HL-60/S4 (cell line): ENCODE data around the gene CCDC195.

Experiments used
- in situ Hi-C: fragments of 300-500 bp; cut with MboI; formaldehyde crosslinking; loops from 2 replicates; pipeline ENCODE4 v1.14.3; 2022; ENCODE audit warnings: low sequenced_read_pairs

CCDC195 gene

GRCh38 chr2:224716201-224716600 is at the start of gene CCDC195:
TSS of gene CCDC195 (minus strand) at chr2:224716365. CDS start at chr2:224716365, 0 bp downstream.
- in situ Hi-C loops = no loop called here

GRCh38 chr2:224764565-224765236 is 48.5 kb upstream of the CCDC195 start:
- in situ Hi-C loops = no loop called here

DNA sequence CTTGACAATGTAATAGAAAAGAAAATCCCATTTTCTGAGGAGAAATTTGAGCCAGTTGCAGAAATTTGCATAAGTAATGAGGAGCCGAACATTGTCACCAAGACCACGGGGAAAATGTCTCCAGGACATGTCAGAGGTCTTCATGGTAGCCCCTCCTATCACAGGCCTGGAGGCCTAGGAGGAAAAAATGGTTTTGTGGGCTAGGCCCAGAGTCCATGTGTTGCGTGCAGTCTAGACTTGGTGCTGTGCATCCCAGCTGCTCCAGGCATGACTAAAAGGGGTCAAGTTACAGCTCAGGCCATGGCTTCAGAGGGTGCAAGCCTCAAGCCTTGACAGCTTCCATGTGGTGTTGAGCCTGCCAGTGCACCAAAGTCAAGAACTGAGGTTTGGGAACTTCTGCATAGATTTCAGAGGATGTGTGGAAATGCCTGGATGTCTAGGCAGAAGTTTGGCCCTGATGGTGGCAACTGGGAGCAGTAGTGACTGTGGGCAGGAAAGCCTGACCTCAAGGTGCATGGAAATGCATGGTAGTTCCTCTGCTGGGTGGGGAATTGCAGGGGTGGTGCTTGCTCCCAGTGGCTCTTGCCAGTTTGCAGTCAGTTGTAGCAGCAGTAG is 41.9 kb upstream of the CCDC195 start:
- in situ Hi-C loops = no loop called here

GRCh38 chr2:224753743-224754540 is 37.8 kb upstream of the CCDC195 start:
- in situ Hi-C loops = no loop called here

DNA sequence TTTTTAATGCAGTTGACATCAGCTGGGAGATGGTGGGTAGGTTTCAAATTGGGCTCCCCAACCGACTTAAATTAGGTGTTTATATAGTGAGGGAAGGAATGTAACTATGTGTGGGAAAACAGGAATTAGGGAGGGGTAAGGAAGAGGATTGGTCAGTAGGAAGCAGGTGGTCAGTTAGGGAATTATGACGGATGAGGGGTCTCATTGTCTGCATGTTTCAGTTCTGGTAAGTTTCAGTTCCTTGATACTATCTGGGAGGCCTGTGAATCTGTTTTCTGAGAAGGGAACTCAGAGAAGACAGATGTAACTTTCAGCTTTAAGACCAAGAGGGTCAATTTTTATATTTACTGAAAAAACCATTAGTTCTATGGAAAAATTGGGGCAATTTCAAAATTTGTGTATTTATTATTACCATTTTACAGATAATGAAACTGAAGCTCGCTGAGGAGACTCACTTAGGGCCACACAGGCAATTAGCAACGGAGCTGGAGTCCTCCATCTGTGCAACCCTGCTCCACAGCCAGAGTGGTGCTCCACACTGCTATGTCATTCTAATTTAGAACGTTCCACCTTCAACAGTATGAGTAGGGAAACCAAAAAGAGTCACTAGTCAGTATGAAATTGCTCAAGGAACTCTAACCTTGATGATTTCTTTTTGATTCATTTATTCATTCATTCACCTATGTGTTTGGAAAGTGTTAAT is 36.0 kb upstream of the CCDC195 start:
- in situ Hi-C loops = no loop called here

DNA sequence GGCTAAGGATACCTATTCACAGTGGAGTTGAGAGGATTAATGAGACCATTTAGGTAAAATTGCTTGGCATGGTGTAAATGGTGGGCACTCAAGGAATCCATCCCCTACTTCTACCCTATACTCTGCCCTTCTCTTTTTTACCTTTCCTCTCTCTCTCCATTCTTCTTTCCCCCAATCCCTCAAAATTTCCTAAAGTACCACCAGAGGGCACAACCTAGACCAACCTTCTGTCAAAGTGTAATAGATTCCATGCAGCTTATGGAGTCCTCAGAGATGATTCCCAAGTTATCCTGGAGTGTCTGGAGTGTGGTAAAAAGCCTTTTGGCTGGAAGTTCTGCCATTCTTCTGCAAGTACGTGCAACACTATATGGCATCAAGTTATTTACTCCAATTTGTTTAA is 33.0 kb upstream of the CCDC195 start:
- in situ Hi-C loops = no loop called here

DNA sequence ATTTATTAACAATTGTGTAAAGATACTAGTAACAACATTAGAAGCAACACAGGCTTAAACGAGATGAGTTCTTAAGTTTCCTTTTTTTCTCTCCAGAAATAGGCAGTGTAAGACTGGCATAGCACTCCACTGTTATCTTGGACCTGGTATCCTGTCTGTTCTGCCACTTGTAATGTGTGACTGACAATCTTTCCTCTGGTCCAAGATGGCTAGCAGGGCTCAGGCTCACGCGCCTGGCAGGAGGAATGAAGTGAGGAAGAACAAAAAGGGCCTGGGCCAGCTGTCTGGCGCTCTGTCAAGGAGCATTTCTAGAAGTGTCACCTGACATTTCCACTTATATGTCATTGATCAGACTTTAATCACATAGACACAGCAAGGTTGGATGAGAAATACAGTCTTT is 31.6 kb upstream of the CCDC195 start:
- in situ Hi-C loops = no loop called here

DNA sequence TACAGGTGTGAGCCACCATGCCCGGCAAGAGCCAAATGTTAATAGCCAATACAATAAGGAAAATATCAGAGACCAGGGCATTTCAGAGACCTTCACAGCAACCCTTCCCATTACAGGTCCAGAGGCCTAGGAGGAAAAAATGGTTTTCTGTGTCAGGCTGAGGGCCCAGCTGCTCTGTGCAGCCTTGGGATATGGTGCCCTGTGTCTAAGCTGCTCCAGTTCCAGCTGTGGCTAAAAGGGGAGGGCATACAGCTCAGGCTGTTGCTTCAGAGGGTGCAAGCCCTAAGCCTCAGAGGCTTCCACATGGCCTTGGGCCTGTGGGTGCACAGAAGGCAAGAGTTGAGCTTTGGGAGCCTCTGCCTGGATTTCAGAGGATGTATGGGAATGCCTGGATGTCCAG is 20.1 kb upstream of the CCDC195 start:
- in situ Hi-C loops = no loop called here

DNA sequence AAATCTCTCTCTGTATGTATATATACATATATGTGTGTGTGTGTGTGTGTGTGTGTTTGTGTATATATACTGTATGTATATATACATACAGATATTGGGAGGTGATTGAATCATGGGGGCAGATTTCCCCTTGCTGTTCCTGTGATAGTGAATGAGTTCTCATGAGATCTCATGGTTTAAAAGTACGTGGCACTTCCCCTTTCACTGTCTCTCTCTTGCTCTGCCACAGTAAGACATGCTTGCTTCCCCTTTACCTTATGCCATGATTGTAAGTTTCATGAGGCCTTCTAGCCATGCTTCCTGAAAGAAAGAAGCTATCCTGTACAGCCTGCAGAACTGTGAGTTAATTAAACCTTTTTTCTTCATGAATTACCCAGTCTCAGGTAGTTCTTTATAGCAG is 18.8 kb upstream of the CCDC195 start:
- in situ Hi-C loops = no loop called here

GRCh38 chr2:224731665-224732064 is 15.5 kb upstream of the CCDC195 start:
- in situ Hi-C loops = no loop called here

DNA sequence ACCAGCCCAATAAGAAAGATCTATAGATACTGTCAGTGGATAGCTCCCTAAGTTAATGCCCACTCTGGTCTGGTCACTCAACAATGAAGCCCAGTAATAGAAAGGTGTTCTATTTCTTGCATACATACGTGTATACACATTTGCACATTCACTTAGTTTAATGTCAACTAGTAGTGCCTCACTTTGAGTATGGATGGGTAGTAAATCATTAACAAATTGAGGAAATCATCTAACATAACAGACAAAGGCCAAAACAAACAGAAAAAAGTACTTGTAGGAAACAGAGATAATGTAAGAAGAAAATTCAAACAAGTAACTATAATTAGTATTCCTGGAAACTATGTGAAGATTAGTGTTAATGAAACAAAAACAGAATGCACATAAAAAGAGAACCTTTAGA is 13.3 kb upstream of the CCDC195 start:
- in situ Hi-C loops = no loop called here

DNA sequence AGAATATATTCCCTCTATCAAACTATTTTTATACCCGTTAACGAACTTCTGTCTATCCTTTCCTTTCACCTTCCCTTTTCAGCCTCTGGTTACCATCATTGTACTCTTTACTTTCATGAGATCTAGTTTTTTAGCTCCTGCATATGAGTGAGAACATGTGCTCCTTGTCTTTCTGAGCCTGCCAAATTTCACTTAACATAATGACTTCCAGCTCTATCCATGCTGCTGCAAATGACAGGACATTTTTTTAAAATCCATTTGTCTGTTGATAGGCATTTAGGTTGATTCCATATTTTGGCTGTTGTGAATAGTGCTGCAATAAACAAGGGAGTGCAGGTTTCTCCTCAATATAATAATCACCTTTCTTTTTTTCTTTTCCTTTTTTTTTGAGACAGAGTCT is 8.2 kb upstream of the CCDC195 start:
- in situ Hi-C loops = no loop called here

- in situ Hi-C loops = no loop called here
Measured at GRCh38 chr2:224723586-224724217, 7.5 kb upstream of the CCDC195 start.

DNA sequence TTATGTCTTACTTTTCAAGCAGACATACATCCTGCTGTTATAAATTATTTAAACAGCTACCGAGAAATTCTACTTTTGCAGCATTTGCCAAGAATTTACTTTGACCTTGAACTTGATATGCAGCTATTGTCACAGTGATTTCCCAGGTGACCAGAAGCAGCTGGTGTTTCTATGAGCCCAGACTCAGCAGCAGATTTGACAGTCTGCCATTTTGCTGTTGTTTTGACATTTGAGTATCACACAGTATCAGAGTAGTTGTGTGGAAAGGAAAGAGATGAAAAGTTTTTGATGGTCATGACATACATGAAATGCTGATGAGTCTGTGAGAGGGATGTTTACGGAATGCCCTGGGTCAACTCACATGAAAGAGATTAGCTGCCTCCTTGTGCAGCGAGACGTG is 6.6 kb upstream of the CCDC195 start:
- in situ Hi-C loops = no loop called here

DNA sequence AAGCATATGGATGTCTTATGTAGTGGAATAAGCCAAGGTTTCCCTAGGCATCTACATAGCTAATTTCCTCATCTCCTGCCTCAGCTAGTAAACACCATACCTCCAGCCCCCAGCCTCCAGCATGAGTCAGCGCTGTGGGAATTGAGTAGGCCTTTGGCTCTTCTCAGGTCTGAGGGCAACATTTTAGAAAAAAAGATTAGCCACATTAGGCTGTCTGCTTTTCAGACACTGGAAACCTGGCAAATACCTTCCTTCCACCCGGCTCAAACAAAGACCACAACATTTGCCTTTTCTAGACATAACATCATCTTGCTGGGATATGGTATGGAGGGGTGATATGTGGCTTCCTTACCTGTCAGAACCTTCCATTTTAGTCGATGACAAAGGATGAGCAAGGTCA is 6.1 kb upstream of the CCDC195 start:
- in situ Hi-C loops = no loop called here

DNA sequence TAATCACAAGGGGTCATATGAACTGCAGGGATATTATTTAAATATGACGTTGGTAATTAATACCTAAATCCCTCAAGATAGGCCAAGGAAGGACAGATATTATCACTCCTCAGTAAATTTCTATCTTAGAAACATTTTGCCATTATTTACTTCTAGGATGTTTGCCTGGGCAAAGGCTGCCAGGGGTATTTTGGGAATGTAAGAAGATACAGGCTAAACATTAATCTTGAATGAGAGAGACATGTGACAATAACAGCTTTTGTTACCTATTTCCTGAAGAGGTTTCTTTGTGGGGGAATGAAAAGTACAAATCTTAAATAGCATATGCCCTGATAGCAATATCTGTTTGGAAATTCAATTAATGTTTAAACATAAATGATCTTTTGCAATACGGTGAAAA is 756 bp upstream of the CCDC195 start:
- in situ Hi-C loops = no loop called here

DNA sequence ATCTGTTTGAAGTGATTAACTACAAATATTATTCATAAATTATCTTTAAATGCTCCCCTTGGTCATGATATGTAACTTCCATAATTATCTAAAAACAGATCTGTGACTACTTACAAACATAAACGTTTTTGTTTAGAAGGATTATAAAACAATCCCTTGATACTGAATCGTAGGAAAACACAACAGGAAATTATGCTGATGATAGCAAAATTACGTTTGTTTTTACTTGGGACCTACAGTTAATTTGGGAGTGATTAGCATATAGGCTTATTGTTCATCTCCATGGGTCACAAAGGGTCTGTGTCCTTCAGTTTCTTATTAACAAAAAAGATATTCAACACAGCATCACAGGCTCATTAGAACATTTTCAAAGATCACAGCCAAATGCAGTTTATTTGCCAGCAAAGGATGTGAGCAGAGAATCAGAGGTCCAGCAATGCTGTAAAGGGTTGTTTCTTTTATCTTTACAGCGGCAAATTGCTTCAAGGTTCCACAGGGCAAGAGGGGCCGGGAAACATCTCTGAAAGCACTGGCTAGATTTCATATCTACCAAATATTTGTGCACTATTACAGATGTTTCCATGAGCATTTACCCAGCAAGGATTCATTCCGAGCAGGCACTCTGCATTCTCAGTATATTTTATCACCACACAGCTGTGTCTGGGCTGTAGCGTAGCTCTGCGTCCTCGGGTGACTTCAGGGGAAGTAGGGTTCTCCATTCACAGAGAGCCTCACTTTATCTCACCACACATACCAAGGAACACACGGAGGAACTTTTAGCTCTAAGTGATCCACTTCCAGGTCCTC is 4.1 kb downstream of the CCDC195 start:
- in situ Hi-C loops = no loop called here

DNA sequence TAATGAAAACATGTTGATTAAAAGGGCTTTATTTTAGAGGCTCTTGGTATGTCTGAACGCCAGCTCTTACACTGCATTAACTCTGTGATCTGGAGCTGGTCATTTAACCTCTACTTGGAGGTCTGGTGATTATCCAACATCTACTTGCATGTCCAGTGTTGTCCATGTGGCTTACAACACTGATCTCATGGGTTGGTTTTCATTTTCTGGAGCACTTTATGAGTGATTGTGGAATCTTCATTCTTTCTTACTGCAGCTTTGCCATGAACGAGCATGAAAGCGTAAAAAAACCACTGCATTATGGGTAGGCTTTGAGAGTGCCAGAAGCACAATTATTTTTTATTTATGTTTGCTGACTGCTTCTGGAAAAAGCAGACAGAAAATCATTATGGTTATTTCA is 4.8 kb downstream of the CCDC195 start:
- in situ Hi-C loops = no loop called here

DNA sequence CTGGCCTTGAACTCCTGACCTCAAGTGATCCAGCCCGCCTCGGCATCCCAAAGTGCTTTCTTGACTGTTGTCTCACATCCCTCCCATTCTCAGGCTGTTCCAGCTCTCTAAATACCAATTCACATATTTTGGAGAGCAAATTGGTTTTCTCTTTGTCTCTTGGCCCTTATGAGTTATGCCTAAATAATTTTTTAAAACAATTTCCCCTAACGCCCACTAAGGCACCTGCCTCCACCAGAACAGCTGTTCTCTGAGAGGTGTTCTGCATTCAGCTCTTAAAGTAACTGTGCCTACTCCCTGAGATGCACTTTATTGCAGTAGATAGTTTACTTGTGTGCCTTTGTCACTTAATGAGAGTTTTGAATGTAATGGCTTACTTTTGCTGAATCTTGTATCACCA is 6.9 kb downstream of the CCDC195 start:
- in situ Hi-C loops = no loop called here

GRCh38 chr2:224694502-224694901 is 21.7 kb downstream of the CCDC195 start:
- in situ Hi-C loops = no loop called here
